SK-N-SH (cell line): ENCODE results near the gene CYTH4. TPM values are rescaled to one million over a fixed set of nuclear protein-coding genes. Genes with fewer than 3 reads are reported as not detected.

ENCODE experiments used
- CTCF ChIA-PET: fragments of 300-600, 350-600 bp; formaldehyde crosslinking; extraction: SDS; loops from one replicate; lab custom pipeline; 2021; lab: Yijun Ruan, JAX
- POLR2A ChIA-PET: fragments of 350-600 bp; sonication (Branson Sonifier 250); formaldehyde crosslinking; extraction: SDS; loops from one replicate; lab custom pipeline; 2020; ENCODE audit warnings: antibody characterized with exemption, inconsistent platforms; lab: Yijun Ruan, JAX
- DNase-seq: peaks from one replicate; pipeline ENCODE4 v3.0.0; 2012
- H2AFZ ChIP-seq: fragments of 200-600 bp; sonication (generic); 2 replicates; pipeline ENCODE4 v1.8.1; 2016; ENCODE audit warnings: antibody characterized with exemption, mild to moderate bottlenecking, low read depth
- H3F3A ChIP-seq: fragments of 200-600 bp; sonication (generic); replicated peaks from 2 replicates; pipeline ENCODE3; 2016; ENCODE audit warnings: antibody characterized with exemption, mild to moderate bottlenecking; ENCODE audit not compliant: insufficient read depth
- H3K27ac ChIP-seq, 2 experiments: fragments of 200-500 bp in 1 of 2; fragments of 200-600 bp in 1 of 2; sonication (Bioruptor generic) in 1 of 2; sonication (generic), shearing (Covaris generic) in 1 of 2; 2 replicates each; pipeline versions ENCODE4 v1.5.1 to v1.6.1; 2014 to 2016; ENCODE audit warnings: low read depth in 2 of 2, inconsistent platforms in 1 of 2, low read length in 1 of 2, mild to moderate bottlenecking in 1 of 2, mixed read lengths in 1 of 2
- H3K27me3 ChIP-seq: fragments of 200-600 bp; sonication (generic), shearing (Covaris generic); 2 replicates; pipeline ENCODE4 v1.6.1; 2016; ENCODE audit warnings: mixed run types; ENCODE audit not compliant: insufficient read depth
- H3K36me3 ChIP-seq, 2 experiments: fragments of 200-500 bp in 1 of 2; fragments of 200-600 bp in 1 of 2; sonication (Bioruptor generic) in 1 of 2; sonication (generic) in 1 of 2; replicated peaks in 1 of 2; 2 replicates each; pipeline versions ENCODE3 to v1.5.1; 2014 to 2016; ENCODE audit warnings: low read length in 1 of 2, mild to moderate bottlenecking in 1 of 2; ENCODE audit not compliant: insufficient read depth in 2 of 2, control insufficient read depth in 1 of 2
- H3K4me1 ChIP-seq, 2 experiments: fragments of 200-500 bp in 1 of 2; fragments of 200-600 bp in 1 of 2; sonication (Bioruptor generic) in 1 of 2; sonication (generic), shearing (Covaris generic) in 1 of 2; 2 replicates each; pipeline versions ENCODE4 v1.5.1 to v1.6.1; 2014 to 2016; ENCODE audit warnings: low read depth in 1 of 2, low read length in 1 of 2, mixed run types in 1 of 2; ENCODE audit not compliant: insufficient read depth in 2 of 2, control insufficient read depth in 1 of 2
- H3K4me2 ChIP-seq: fragments of 200-600 bp; sonication (generic), shearing (Covaris generic); 2 replicates; pipeline ENCODE4 v1.6.1; 2017; ENCODE audit warnings: mixed run types
- H3K4me3 ChIP-seq, 2 experiments: fragments of 200-500 bp in 1 of 2; fragments of 200-600 bp in 1 of 2; sonication (Bioruptor generic) in 1 of 2; sonication (generic), shearing (Covaris generic) in 1 of 2; 2 replicates each; pipeline versions ENCODE4 v1.5.1 to v1.8.1; 2014 to 2016; ENCODE audit warnings: low read depth in 2 of 2, inconsistent platforms in 1 of 2, low read length in 1 of 2, mild to moderate bottlenecking in 1 of 2, mixed read lengths in 1 of 2, moderate library complexity in 1 of 2
- H3K79me2 ChIP-seq: fragments of 200-600 bp; sonication (generic); 2 replicates; pipeline ENCODE4 v1.8.1; 2017; ENCODE audit warnings: mild to moderate bottlenecking; ENCODE audit not compliant: insufficient read depth
- H3K9ac ChIP-seq: fragments of 200-600 bp; sonication (generic); 2 replicates; pipeline ENCODE4 v1.6.1; 2017; ENCODE audit warnings: mixed run types
- H3K9me2 ChIP-seq: fragments of 200-600 bp; sonication (generic); 2 replicates; pipeline ENCODE4 v1.6.1; 2017; ENCODE audit warnings: mixed run types
- H3K9me3 ChIP-seq: fragments of 200-600 bp; sonication (generic); 2 replicates; pipeline ENCODE4 v1.6.1; 2017; ENCODE audit warnings: mixed run types, mild to moderate bottlenecking, moderate library complexity
- H4K20me1 ChIP-seq: fragments of 200-600 bp; sonication (generic); 2 replicates; pipeline ENCODE4 v1.6.1; 2017; ENCODE audit warnings: mild to moderate bottlenecking, mixed run types; ENCODE audit not compliant: insufficient read depth
- ELF1 ChIP-seq: IDR thresholded peaks from 2 replicates; pipeline ENCODE4 v1.4.0; 2012
- MXI1 ChIP-seq: IDR thresholded peaks from 2 replicates; pipeline ENCODE4 v1.6.1; 2012; ENCODE audit warnings: mild to moderate bottlenecking, low read depth, low read length, improper control_type of control experiment
- NFIC ChIP-seq: IDR thresholded peaks from 2 replicates; pipeline ENCODE4 v1.4.0; 2012; ENCODE audit warnings: borderline replicate concordance
- POLR2AphosphoS5 ChIP-seq: IDR thresholded peaks from 2 replicates; pipeline ENCODE4 v1.6.1; 2012; ENCODE audit warnings: low read depth, low read length
- RAD21 ChIP-seq: IDR thresholded peaks from 2 replicates; pipeline ENCODE4 v1.6.1; 2012; ENCODE audit warnings: mild to moderate bottlenecking, low read length
- RCOR1 ChIP-seq: fragments of 150-350 bp; IDR thresholded peaks from 2 replicates; pipeline ENCODE4 v1.6.1; 2017; ENCODE audit warnings: antibody characterized with exemption, low read length
- RXRA ChIP-seq: IDR thresholded peaks from 2 replicates; pipeline ENCODE4 v1.4.0; 2012; ENCODE audit warnings: low read depth, mild to moderate bottlenecking, borderline replicate concordance
- SIN3A ChIP-seq: IDR thresholded peaks from 2 replicates; pipeline ENCODE4 v1.6.1; 2012; ENCODE audit warnings: low read depth, mild to moderate bottlenecking, low read length, moderate library complexity, borderline replicate concordance
- WGBS: methylation state at CpG from one replicate; pipeline ENCODE4 v1.1.6; 2017; ENCODE audit warnings: low lambda C conversion rate; 5-methylcytosine and 5-hydroxymethylcytosine counted together
- polyA plus RNA-seq, 3 experiments: library from polyadenylated mRNA; depleted of rRNA; stranded (reverse); fragments of >200 nt; gene quantifications; 2 replicates each; pipeline ENCODE4 v1.2.3, GENCODE V29; 2012
- TF ChIP-seq, protein P1 (sequence below): fragments of 200-600 bp; sonication (generic); IDR thresholded peaks from 2 replicates; pipeline ENCODE4 v1.6.1; 2017; ENCODE audit warnings: antibody characterized with exemption, mild to moderate bottlenecking, moderate library complexity
- TF ChIP-seq, protein P2 (sequence below): fragments of 150-350 bp; IDR thresholded peaks from 2 replicates; pipeline ENCODE4 v1.6.1; 2016; ENCODE audit warnings: mild to moderate bottlenecking, low read depth, low read length
- TF ChIP-seq, protein P3 (sequence below): IDR thresholded peaks from 2 replicates; pipeline ENCODE4; 2012

Gene CYTH4
- polyA plus RNA-seq, 1 of the 3 experiments (the other 2 are of a cell fraction): 0.07 TPM

DNA sequence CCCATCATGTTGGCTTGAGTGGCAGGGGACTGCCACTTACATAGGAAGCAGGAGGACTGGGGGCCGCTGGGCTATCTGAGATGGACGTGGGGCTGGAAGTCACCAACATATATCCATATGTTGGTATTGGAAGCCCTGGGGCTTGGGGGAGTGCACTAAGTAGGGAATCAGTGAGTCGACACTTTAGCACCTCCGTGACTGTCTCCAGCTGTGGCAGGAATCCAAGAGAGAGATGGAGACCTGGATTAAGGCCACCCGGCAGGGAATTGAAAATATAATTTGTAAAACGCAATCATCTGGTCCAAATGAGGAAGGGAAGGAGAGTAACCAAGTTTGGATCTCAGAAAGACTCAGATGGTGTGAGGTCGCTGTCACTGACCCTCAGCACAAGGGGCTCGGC, 76.6 kb downstream of the CYTH4 start:
- peaks cover 0 to 14% of the 10 kb centered on the region in 2 experiments; a peak in 1 of 4 replicates for H3K4me1 ChIP-seq
- ChIA-PET CTCF (no interaction called here), POLR2A (no interaction called here)
- no peak overlapping the region for H3K4me3 ChIP-seq
- no peak for DNase-seq
- H3K27ac ChIP-seq: no peak overlapping the region
- no peaks in the 10 kb centered on the region for H3K9me3 ChIP-seq
- no peaks in the 10 kb centered on the region for H3F3A ChIP-seq
- no peaks in the 10 kb centered on the region for H3K27me3 ChIP-seq
- H4K20me1 ChIP-seq: no peaks in the 10 kb centered on the region
- H3K79me2 ChIP-seq: no peaks in the 10 kb centered on the region
- 47% methylated on average over 6 of the region's 8 CpGs for WGBS
- no peak overlapping the region for H3K9ac ChIP-seq
- no peaks in the 10 kb centered on the region for H3K36me3 ChIP-seq
- no peak overlapping the region for H3K4me2 ChIP-seq
- TF ChIP-seq RXRA: no peak
- TF ChIP-seq, protein P1, sequence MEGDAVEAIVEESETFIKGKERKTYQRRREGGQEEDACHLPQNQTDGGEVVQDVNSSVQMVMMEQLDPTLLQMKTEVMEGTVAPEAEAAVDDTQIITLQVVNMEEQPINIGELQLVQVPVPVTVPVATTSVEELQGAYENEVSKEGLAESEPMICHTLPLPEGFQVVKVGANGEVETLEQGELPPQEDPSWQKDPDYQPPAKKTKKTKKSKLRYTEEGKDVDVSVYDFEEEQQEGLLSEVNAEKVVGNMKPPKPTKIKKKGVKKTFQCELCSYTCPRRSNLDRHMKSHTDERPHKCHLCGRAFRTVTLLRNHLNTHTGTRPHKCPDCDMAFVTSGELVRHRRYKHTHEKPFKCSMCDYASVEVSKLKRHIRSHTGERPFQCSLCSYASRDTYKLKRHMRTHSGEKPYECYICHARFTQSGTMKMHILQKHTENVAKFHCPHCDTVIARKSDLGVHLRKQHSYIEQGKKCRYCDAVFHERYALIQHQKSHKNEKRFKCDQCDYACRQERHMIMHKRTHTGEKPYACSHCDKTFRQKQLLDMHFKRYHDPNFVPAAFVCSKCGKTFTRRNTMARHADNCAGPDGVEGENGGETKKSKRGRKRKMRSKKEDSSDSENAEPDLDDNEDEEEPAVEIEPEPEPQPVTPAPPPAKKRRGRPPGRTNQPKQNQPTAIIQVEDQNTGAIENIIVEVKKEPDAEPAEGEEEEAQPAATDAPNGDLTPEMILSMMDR: no peak
- TF ChIP-seq, protein P2, sequence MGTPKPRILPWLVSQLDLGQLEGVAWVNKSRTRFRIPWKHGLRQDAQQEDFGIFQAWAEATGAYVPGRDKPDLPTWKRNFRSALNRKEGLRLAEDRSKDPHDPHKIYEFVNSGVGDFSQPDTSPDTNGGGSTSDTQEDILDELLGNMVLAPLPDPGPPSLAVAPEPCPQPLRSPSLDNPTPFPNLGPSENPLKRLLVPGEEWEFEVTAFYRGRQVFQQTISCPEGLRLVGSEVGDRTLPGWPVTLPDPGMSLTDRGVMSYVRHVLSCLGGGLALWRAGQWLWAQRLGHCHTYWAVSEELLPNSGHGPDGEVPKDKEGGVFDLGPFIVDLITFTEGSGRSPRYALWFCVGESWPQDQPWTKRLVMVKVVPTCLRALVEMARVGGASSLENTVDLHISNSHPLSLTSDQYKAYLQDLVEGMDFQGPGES: no peak
- TF ChIP-seq ELF1: no peak
- TF ChIP-seq RCOR1: no peak
- TF ChIP-seq SIN3A: no peak
- TF ChIP-seq, protein P3, sequence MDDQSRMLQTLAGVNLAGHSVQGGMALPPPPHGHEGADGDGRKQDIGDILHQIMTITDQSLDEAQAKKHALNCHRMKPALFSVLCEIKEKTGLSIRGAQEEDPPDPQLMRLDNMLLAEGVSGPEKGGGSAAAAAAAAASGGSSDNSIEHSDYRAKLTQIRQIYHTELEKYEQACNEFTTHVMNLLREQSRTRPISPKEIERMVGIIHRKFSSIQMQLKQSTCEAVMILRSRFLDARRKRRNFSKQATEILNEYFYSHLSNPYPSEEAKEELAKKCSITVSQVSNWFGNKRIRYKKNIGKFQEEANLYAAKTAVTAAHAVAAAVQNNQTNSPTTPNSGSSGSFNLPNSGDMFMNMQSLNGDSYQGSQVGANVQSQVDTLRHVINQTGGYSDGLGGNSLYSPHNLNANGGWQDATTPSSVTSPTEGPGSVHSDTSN: no peak
- no peak for TF ChIP-seq MXI1
- no peak for TF ChIP-seq POLR2AphosphoS5
- TF ChIP-seq NFIC: no peak
- no peaks in the 10 kb centered on the region for H3K9me2 ChIP-seq
- no peak overlapping the region for H2AFZ ChIP-seq

DNA sequence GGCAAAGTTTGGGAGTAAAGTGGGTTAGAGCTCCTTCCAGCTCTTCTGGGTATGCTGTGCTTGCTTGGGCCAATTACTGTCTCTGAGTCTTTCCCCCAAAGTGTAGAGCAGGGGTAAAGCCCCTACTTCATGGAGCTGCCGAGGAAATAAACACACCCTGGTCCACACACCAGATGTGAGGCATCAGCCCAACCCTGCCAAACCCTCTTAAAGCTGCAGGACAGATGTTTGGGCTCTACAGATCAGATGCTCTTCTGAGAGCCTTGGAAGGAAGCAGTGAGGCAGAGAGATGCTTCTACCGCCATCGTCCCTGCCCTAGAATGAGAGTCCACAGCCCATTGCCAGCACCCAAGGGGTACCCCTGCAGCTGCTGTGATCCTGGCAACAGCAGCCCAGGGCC, 80.3 kb downstream of the CYTH4 start:
- H3K36me3 ChIP-seq: no peaks in the 10 kb centered on the region
- H3K9me3 ChIP-seq: no peaks in the 10 kb centered on the region
- POLR2A ChIA-PET: no interaction called here
- 40% methylated on average over 1 of the region's 3 CpGs for WGBS
- no peak overlapping the region for H3K4me2 ChIP-seq
- CTCF ChIA-PET: interaction anchor here (0.6 kb wide), 1 partner anchor 8 kb away, joined by 3 read pairs; no protein-coding TSS in a partner anchor
- H3K79me2 ChIP-seq: no peaks in the 10 kb centered on the region
- no peak for DNase-seq
- no peak for TF ChIP-seq RAD21
- TF ChIP-seq, all 33 proteins: peak for 0
- H3K4me3 ChIP-seq: no peak overlapping the region
- no peaks in the 10 kb centered on the region for H3F3A ChIP-seq
- H3K4me1 ChIP-seq: peaks cover 0 to 14% of the 10 kb centered on the region in 2 experiments; a peak in 1 of 4 replicates
- no peaks in the 10 kb centered on the region for H3K9me2 ChIP-seq
- no peaks in the 10 kb centered on the region for H4K20me1 ChIP-seq
- no peak overlapping the region for H2AFZ ChIP-seq
- H3K27ac ChIP-seq: no peak overlapping the region
- no peak overlapping the region for H3K9ac ChIP-seq
- H3K27me3 ChIP-seq: no peaks in the 10 kb centered on the region
